CD4-positive, alpha-beta T cell (primary cell): Measurements from ENCODE around the gene KIAA0232. TPM values are rescaled to one million over a fixed set of nuclear protein-coding genes. Genes with fewer than 3 reads are reported as not detected.

ENCODE experiments used
- ATAC-seq: fragments of 200-7000 bp; cut with Tn5 transposase; one replicate; pipeline ENCODE4 v1.10.0; 2022; ENCODE audit warnings: mild to moderate bottlenecking; ENCODE audit not compliant: poor library complexity
- CTCF ChIA-PET: fragments of 350-600 bp; sonication (Branson Sonifier 250); formaldehyde crosslinking; loops from one replicate; lab custom pipeline; 2021; ENCODE audit warnings: antibody characterized with exemption, inconsistent platforms; lab: Charles Lee
- POLR2A ChIA-PET: fragments of 350-600 bp; sonication (Branson Sonifier 250); formaldehyde crosslinking; loops from one replicate; lab custom pipeline; 2021; ENCODE audit warnings: antibody characterized with exemption, inconsistent platforms; lab: Charles Lee
- DNase-seq, 14 experiments: peaks; one replicate each; pipeline ENCODE4 v3.0.0-alpha.2; 2013 to 2020; ENCODE audit warnings: mixed read lengths in 2 of 14
- H3K27ac ChIP-seq, 2 donors: one replicate each; pipeline versions ENCODE4 v1.5.1 to v1.7.0; 2013; ENCODE audit warnings: low read length in 2 of 2, low read depth in 1 of 2, mild to moderate bottlenecking in 1 of 2
- H3K27me3 ChIP-seq, 2 experiments: 1 replicate in 1 of 2; 2 replicates in 1 of 2; pipeline versions ENCODE4 v1.6.1 to v1.7.0; 2013; ENCODE audit warnings: low read length in 2 of 2, control low read depth in 1 of 2, mild to moderate bottlenecking in 1 of 2, moderate library complexity in 1 of 2; ENCODE audit not compliant: insufficient read depth in 2 of 2, control insufficient read depth in 1 of 2
- H3K36me3 ChIP-seq: one replicate; pipeline ENCODE4 v1.6.1; 2013; ENCODE audit warnings: low read length, control low read depth; ENCODE audit not compliant: insufficient read depth
- H3K4me1 ChIP-seq: one replicate; pipeline ENCODE4 v1.6.1; 2013; ENCODE audit warnings: low read length, control low read depth; ENCODE audit not compliant: insufficient read depth
- H3K4me3 ChIP-seq: one replicate; pipeline ENCODE4 v1.5.1; 2013; ENCODE audit warnings: mild to moderate bottlenecking, low read length, moderate library complexity
- H3K9me3 ChIP-seq, 2 experiments: 1 replicate in 1 of 2; 2 replicates in 1 of 2; pipeline versions ENCODE4 v1.6.1 to v1.7.0; 2013; ENCODE audit warnings: low read length in 2 of 2, mild to moderate bottlenecking in 2 of 2, control low read depth in 1 of 2, moderate library complexity in 1 of 2; ENCODE audit not compliant: control insufficient read depth in 1 of 2, insufficient read depth in 1 of 2
- H3K27ac Mint-ChIP-seq: one replicate; pipeline ENCODE4 v1.8.0; 2020; ENCODE audit warnings: mixed read lengths
- H3K27me3 Mint-ChIP-seq: one replicate; pipeline ENCODE4 v1.8.0; 2021; ENCODE audit warnings: mixed read lengths
- H3K36me3 Mint-ChIP-seq: one replicate; pipeline ENCODE4 v1.8.0; 2021; ENCODE audit warnings: low read depth, mixed read lengths
- H3K4me1 Mint-ChIP-seq: one replicate; pipeline ENCODE4 v1.8.0; 2021; ENCODE audit warnings: low read depth, mixed read lengths
- H3K4me3 Mint-ChIP-seq: one replicate; pipeline ENCODE4 v1.8.0; 2020; ENCODE audit warnings: mild to moderate bottlenecking, mixed read lengths
- H3K9me3 Mint-ChIP-seq: one replicate; pipeline ENCODE4 v1.8.0; 2020; ENCODE audit warnings: mixed read lengths
- CTCF ChIP-seq: fragments of 200-600 bp; IDR thresholded peaks from one replicate; pipeline ENCODE4 v1.8.0; 2022; ENCODE audit warnings: antibody characterized with exemption, mild to moderate bottlenecking
- intact Hi-C, 2 experiments: fragments of 100-400 bp; cut with DNase I in 1 of 2; cut with micrococcal nuclease in 1 of 2; formaldehyde crosslinking; loops; one replicate each; pipeline versions ENCODE4 v1.15.1 to v1.9.0; 2023 to 2025; cut with DNase I, micrococcal nuclease
- total RNA-seq, 174 experiments: library from RNA in 2 of 174; stranded (reverse) in 2 of 174; gene quantifications; one replicate each; pipeline ENCODE4 v1.2.3 and lab custom pipeline; 2021 to 2026

Gene KIAA0232
- total RNA-seq, 2 experiments from 2014 or later = 15.3 to 17.8 TPM

DNA sequence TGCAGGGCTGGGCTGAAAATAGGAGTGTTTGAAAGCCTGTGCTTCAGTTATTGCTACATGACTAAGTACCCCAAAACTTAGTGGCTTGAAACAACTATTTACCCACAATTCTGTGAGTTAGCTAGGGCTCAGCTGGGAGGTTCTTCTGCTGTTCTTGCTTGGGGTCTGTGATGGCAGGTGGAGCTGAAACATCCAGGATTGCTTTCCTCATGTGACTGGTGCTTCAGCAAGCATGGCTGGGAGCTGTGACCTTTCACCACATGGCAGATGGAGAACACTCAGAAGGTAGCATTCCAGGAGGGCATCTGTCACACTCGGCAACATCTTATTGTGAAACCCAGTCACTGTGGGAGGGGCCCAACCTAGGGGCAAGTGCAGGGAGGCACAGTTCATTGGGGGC is 70.1 kb downstream of the KIAA0232 start:
- no peak overlapping the region for H3K4me3 ChIP-seq
- no peaks in the 10 kb centered on the region for H3K9me3 Mint-ChIP-seq
- H3K27me3 ChIP-seq = no peaks in the 10 kb centered on the region
- no peak overlapping the region for H3K27ac Mint-ChIP-seq
- ATAC-seq = no peak
- no peak for TF ChIP-seq CTCF
- intact Hi-C loops = loop anchor here in 1 of 2 experiments (10.0 kb wide), 1 partner anchor 68 kb away; the partner anchor contains the start of gene KIAA0232
- peaks cover 24% of the 10 kb centered on the region for H3K36me3 ChIP-seq
- H3K4me3 Mint-ChIP-seq = no peak overlapping the region
- peaks cover 5 to 6% of the 10 kb centered on the region in 2 experiments for H3K9me3 ChIP-seq
- H3K27me3 Mint-ChIP-seq = no peaks in the 10 kb centered on the region
- H3K4me1 ChIP-seq = peaks cover 10% of the 10 kb centered on the region
- CTCF ChIA-PET = interaction anchor here (0.6 to 1.9 kb wide), 2 partner anchors 9 to 21 kb away, joined by 3 to 6 read pairs; no protein-coding TSS in a partner anchor
- no peak for DNase-seq
- POLR2A ChIA-PET = no interaction called here
- H3K36me3 Mint-ChIP-seq = peaks cover 74% of the 10 kb centered on the region
- H3K27ac ChIP-seq = no peak overlapping the region
- H3K4me1 Mint-ChIP-seq = peaks cover 18% of the 10 kb centered on the region

DNA sequence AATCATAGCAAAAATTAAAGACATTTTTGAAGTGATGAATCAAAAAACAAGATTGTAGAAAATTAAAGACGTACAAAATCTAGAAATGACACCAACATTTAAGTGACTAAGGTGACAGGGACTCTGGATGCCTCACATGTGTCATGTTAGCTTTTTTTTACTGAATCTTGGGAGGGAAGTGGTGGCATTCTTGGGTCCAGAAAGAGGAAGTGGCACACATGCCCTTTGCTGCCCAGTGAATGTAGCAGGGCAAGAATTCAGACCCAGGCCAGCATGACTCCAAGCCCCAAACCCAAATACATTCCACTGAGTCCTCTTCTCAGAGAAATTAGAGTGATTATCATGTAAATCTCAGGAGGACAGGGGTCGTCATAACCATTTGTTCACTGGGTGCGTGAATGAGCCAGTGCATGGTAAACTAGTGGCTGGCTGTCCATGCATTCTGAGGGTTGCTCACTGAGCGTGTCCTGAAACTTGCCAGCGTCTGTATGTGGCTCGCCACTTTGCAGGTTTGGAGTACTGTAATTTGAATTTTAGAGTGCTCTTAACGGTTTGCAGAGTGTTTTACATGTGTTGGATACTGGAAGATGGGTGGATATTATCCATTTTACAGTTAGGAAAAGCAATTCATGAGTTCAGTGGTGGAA is 71.7 kb downstream of the KIAA0232 start:
- CTCF ChIA-PET = no interaction called here
- ATAC-seq (no peak), DNase-seq (peak in 2 of 14 experiments; percentile 29 to 42)
- Mint-ChIP-seq H3K9me3 (no peaks in the 10 kb centered on the region), H3K27me3 (no peaks in the 10 kb centered on the region), H3K4me1 (peaks cover 18% of the 10 kb centered on the region), H3K36me3 (peaks cover 71% of the 10 kb centered on the region), H3K27ac (no peak overlapping the region), H3K4me3 (no peak overlapping the region)
- intact Hi-C loops = loop anchor here in 1 of 2 experiments (10.0 kb wide), 1 partner anchor 69 kb away; the partner anchor contains the start of gene KIAA0232
- H3K9me3 ChIP-seq = peaks cover 5 to 6% of the 10 kb centered on the region in 2 experiments
- POLR2A ChIA-PET = no interaction called here
- no peak overlapping the region for H3K27ac ChIP-seq
- H3K4me1 ChIP-seq = peaks cover 10% of the 10 kb centered on the region
- H3K4me3 ChIP-seq = no peak overlapping the region
- TF ChIP-seq CTCF = no peak
- peaks cover 22% of the 10 kb centered on the region for H3K36me3 ChIP-seq
- H3K27me3 ChIP-seq = no peaks in the 10 kb centered on the region

- H3K27ac ChIP-seq = peak overlapping the region in 1 of 2 donors; percentile 42
- ATAC-seq = peak; percentile 84
- Mint-ChIP-seq H3K4me1 (peaks cover 18% of the 10 kb centered on the region), H3K36me3 (peaks cover 71% of the 10 kb centered on the region), H3K27me3 (no peaks in the 10 kb centered on the region), H3K27ac (peak overlapping the region; percentile 64), H3K4me3 (no peak overlapping the region), H3K9me3 (no peaks in the 10 kb centered on the region)
- ChIA-PET POLR2A (no interaction called here), CTCF (interaction anchor here (1.1 to 2.0 kb wide), 4 partner anchors 9 to 181 kb away, joined by 3 to 6 read pairs (median 4); no protein-coding TSS in a partner anchor)
- H3K4me1 ChIP-seq = peaks cover 10% of the 10 kb centered on the region
- DNase-seq = peak in 4 of 14 experiments; percentile 31 to 73 (median 66)
- no peaks in the 10 kb centered on the region for H3K27me3 ChIP-seq
- intact Hi-C loops = loop anchor here in 1 of 2 experiments (10.0 kb wide), 1 partner anchor 71 kb away; the partner anchor contains the start of gene KIAA0232
- H3K9me3 ChIP-seq = peaks cover 5 to 6% of the 10 kb centered on the region in 2 experiments
- H3K4me3 ChIP-seq = no peak overlapping the region
- TF ChIP-seq CTCF = no peak
- peaks cover 32% of the 10 kb centered on the region for H3K36me3 ChIP-seq
Measured at GRCh38 chr4:6855692-6856297, 73.3 kb downstream of the KIAA0232 start.
